HFFc6 (cell line): ENCODE measurements around the gene GATAD2B. TPM values are rescaled to one million over a fixed set of nuclear protein-coding genes. Genes with fewer than 3 reads are reported as not detected.
A peak's percentile ranks its signal among the peaks of the same experiment; 100 is the strongest.

Experiments
- DNase-seq: peaks from one replicate; pipeline ENCODE4 v3.0.0-alpha.2; 2018
- H3K27ac Mint-ChIP-seq: 2 replicates; pipeline ENCODE4 v1.8.0; 2020; ENCODE audit warnings: mild to moderate bottlenecking, mixed read lengths
- H3K27me3 Mint-ChIP-seq: 2 replicates; pipeline ENCODE4 v1.8.0; 2021; ENCODE audit warnings: mild to moderate bottlenecking, moderate library complexity, mixed read lengths; ENCODE audit not compliant: insufficient read depth
- H3K36me3 Mint-ChIP-seq: 2 replicates; pipeline ENCODE4 v1.8.0; 2021; ENCODE audit warnings: low read depth, mixed read lengths
- H3K4me1 Mint-ChIP-seq: 2 replicates; pipeline ENCODE4 v1.8.0; 2020; ENCODE audit warnings: low read depth, mixed read lengths
- H3K4me3 Mint-ChIP-seq: 2 replicates; pipeline ENCODE4 v1.8.0; 2020; ENCODE audit warnings: mild to moderate bottlenecking, moderate library complexity, mixed read lengths
- H3K9me3 Mint-ChIP-seq: 2 replicates; pipeline ENCODE4 v1.8.0; 2020; ENCODE audit warnings: mild to moderate bottlenecking, mixed read lengths
- total RNA-seq, 6 experiments: library from RNA; stranded (reverse); fragmentation: NEBNext Ultra II Directional; extraction: Animal tissue kit (Norgen Biotek cat#: 25700); gene quantifications; 2 replicates in 1 of 6; 3 replicates in 5 of 6; pipeline ENCODE4 v1.2.3, GENCODE V29; 2021
- TF ChIP-seq, protein P1 (sequence below): fragments of 200-600 bp; sonication (generic); IDR thresholded peaks from 2 replicates; pipeline ENCODE4 v1.5.0; 2021; ENCODE audit warnings: antibody characterized with exemption, mild to moderate bottlenecking

Gene GATAD2B
- total RNA-seq, 6 experiments from 2014 or later, result 29.3 to 40.9 (median 38.4) TPM

DNA sequence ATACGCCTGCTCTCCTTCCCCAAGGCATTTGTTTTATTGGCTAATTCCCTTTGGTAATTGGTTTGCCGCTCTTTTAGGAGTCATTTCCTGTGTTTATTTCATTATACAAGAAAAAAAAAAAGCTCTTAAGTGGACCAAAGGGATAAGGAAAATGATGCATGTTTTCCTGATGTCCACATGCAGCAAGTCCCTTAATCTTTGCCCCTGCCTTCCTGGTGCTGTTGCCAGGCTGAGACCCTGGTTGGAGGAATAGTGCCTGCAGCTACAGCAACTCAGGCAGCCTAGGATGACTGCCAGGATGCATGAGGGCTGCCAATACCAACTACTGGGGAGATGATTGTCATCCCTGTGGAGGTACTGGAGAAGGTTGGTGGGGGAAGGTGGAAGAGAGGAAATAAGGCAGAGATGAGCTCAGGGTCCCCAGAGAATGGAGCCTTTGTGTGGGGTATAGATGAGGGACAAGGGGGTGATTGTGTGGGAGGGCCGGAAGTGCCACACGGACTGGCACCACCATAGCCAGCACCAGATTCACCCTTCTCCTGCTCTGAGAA lies 6.1 kb upstream of the GATAD2B start:
- Mint-ChIP-seq H3K27me3 (peaks cover 4% of the 10 kb centered on the region), H3K36me3 (no peaks in the 10 kb centered on the region; the same call in 1 of the 2 replicates), H3K27ac (peak overlapping the region; percentile 81), H3K9me3 (no peaks in the 10 kb centered on the region), H3K4me1 (peaks cover 21% of the 10 kb centered on the region), H3K4me3 (no peak overlapping the region; the same call in 1 of the 2 replicates)
- peak; percentile 37 for DNase-seq
- TF ChIP-seq, protein P1, sequence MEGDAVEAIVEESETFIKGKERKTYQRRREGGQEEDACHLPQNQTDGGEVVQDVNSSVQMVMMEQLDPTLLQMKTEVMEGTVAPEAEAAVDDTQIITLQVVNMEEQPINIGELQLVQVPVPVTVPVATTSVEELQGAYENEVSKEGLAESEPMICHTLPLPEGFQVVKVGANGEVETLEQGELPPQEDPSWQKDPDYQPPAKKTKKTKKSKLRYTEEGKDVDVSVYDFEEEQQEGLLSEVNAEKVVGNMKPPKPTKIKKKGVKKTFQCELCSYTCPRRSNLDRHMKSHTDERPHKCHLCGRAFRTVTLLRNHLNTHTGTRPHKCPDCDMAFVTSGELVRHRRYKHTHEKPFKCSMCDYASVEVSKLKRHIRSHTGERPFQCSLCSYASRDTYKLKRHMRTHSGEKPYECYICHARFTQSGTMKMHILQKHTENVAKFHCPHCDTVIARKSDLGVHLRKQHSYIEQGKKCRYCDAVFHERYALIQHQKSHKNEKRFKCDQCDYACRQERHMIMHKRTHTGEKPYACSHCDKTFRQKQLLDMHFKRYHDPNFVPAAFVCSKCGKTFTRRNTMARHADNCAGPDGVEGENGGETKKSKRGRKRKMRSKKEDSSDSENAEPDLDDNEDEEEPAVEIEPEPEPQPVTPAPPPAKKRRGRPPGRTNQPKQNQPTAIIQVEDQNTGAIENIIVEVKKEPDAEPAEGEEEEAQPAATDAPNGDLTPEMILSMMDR, result no peak

DNA sequence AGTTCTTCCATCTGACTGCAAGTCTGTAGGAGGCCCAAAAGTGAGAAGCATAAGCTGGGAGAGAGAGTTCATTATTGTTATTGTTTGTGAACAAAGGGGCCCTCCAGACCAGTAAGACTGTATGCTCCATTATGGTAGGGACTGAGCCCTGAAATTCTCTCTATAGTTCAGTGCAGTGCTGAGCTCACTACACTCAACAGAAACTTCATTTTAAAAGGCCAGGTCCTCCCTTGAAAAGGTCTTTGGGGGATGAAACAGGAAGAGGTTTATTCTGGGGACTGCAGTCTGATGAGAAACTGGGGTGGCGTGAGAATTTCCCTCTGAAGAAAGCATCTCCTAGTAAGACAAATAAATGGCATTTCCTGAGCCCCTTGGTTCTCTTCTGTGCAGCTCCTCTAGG lies 5.5 kb upstream of the GATAD2B start:
- peak overlapping the region; percentile 81 for H3K27ac Mint-ChIP-seq
- H3K4me1 Mint-ChIP-seq, result peaks cover 26% of the 10 kb centered on the region
- peaks cover 4% of the 10 kb centered on the region for H3K27me3 Mint-ChIP-seq
- TF ChIP-seq, protein P1, result no peak
- no peaks in the 10 kb centered on the region for H3K9me3 Mint-ChIP-seq
- H3K4me3 Mint-ChIP-seq, result no peak overlapping the region; the same call in 1 of the 2 replicates
- DNase-seq, result no peak
- no peaks in the 10 kb centered on the region; the same call in 1 of the 2 replicates for H3K36me3 Mint-ChIP-seq

DNA sequence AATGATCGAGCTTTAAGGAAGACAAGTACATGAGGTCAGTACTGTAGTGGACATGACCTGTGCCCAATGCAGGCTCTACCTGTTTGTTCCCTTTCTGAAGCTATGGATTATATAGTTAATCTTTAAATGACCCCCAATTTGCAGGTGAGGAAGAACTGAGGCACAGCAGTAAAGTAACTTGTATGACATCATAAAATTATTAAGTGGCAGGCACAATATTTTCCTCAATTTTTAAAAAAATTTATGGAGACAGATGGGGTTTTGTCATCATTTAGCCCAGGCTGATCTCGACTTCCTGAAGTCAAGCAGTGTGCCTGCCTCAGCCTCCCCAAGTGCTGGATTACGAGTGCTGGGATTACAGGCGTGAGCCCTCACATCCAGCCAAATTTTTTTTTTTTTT lies 3.6 kb upstream of the GATAD2B start:
- DNase-seq, result no peak
- H3K4me3 Mint-ChIP-seq, result no peak overlapping the region
- no peaks in the 10 kb centered on the region for H3K9me3 Mint-ChIP-seq
- H3K4me1 Mint-ChIP-seq, result peaks cover 30% of the 10 kb centered on the region
- H3K27ac Mint-ChIP-seq, result no peak overlapping the region
- H3K27me3 Mint-ChIP-seq, result peaks cover 2% of the 10 kb centered on the region
- no peaks in the 10 kb centered on the region; the same call in 1 of the 2 replicates for H3K36me3 Mint-ChIP-seq
- TF ChIP-seq, protein P1, result no peak

DNA sequence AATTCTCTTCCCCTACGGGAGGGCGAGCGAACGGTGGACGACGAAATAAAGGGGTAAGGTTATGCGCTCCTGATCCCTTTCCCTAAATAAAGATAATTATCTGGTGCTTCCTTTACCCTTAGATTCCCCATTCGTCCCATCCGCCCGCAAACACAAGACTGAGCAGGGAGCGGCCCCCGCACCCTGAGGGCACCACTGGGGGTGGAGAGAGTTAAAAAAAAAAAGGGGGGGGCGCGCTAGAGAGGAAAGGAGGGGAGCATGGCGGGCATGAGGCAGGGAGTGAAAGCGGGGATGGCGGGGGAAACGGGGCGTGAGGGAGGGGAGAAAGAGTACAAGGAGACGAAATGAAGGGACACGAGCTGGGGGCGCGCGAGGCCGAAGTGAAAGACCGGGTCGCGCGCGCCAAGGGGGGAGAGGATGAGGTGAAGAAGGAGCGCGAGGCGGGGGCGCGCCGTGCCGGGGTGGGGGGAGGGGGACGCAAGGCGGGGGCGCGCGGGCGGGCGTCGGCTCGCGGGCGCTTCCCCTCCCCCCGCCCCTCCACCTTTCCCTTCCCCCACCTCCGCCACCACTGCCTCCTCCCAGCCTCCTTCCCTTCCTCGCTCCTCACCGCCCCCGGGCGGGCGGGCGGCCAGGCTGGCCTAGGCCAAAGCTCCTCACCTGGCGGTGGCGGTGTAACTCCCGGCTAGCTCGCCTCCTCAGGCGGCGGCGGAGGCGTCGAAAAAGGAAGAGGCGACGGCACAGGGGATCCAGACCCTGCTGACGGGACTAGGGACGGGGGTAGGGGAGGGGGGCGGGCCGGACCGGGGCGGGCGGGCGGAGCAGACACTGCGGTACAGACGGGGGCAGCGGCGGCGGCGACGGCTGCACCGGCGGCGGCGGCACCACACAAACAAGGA lies 448 bp downstream of the GATAD2B start:
- H3K9me3 Mint-ChIP-seq, result no peaks in the 10 kb centered on the region
- H3K36me3 Mint-ChIP-seq, result no peaks in the 10 kb centered on the region
- H3K27ac Mint-ChIP-seq, result peak overlapping the region; percentile 59
- H3K4me3 Mint-ChIP-seq, result peak overlapping the region; percentile 86
- DNase-seq, result no peak
- peaks cover 37% of the 10 kb centered on the region for H3K4me1 Mint-ChIP-seq
- H3K27me3 Mint-ChIP-seq, result no peaks in the 10 kb centered on the region; the same call in 1 of the 2 replicates
- TF ChIP-seq, protein P1, result peak; percentile 38; the same call in 1 of the 2 replicates

DNA sequence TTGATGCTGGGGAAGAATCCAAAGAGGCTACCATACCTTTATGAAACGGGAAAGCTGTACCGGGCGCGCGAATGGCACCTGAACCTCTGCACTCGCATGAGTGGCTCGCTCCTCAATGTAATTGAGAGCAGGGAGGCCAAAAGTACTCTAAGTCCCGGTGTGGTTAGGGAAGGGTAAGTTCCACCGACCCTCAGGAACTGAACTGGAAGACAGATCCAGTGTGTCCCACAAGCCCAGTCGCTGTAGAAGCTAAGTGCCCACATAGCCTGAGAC lies 1.0 kb downstream of the GATAD2B start:
- no peaks in the 10 kb centered on the region for H3K9me3 Mint-ChIP-seq
- peaks cover 37% of the 10 kb centered on the region for H3K4me1 Mint-ChIP-seq
- H3K36me3 Mint-ChIP-seq, result no peaks in the 10 kb centered on the region
- no peak for DNase-seq
- H3K27me3 Mint-ChIP-seq, result no peaks in the 10 kb centered on the region; the same call in 1 of the 2 replicates
- H3K27ac Mint-ChIP-seq, result peak overlapping the region; percentile 59
- TF ChIP-seq, protein P1, result no peak
- peak overlapping the region; percentile 86 for H3K4me3 Mint-ChIP-seq
